Measurements from ENCODE around the gene SLC27A3. TPM values are rescaled to one million over a fixed set of nuclear protein-coding genes. Genes with fewer than 3 reads are reported as not detected.

SLC27A3 gene
- polyA plus RNA-seq, 1 donor from 2014 or later, result 30.6 TPM

DNA sequence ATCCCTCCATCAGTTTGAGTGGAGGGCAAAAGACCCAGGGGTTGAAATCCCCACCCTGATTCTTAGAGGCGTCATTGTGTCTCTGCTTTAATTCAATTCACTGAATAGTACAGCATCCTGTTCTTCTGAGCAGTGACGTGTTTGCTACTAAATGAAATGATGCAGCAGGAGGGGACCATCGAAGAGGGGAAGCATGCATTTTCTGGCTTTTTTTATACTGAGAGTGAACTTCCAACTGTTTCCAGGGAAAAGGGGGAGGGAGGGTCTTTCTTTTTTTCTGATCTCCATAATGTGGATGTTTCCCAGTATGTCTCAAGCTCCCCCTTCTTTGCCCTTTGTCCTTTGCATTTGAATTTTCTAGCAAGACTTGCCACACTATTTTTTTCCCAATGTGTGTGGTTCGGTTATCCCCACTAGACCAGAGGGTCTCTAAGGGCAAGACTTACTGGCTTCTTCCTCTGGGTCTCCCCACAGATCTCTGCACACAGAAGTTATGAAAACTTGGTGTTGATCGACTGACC is 44.7 kb upstream of the SLC27A3 start:
- Histone ChIP-seq H3F3A (ENCODE audit: insufficient read depth, low read length, poor library complexity, severe bottlenecking) (no peaks in the 10 kb centered on the region), H3K9ac (ENCODE audit: low read length) (no peak overlapping the region), H3K4me3 (ENCODE audit: low read length) (peak overlapping the region; percentile 99), H3K9me2 (ENCODE audit: insufficient read depth, low read length) (no peaks in the 10 kb centered on the region), H3K27ac (ENCODE audit: low read length) (no peak overlapping the region), H3K36me3 (ENCODE audit: insufficient read depth, low read length) (no peaks in the 10 kb centered on the region), H3K79me2 (replicated peaks; ENCODE audit: insufficient read depth, low read length) (peaks cover 12% of the 10 kb centered on the region), H4K20me1 (ENCODE audit: insufficient read depth) (no peaks in the 10 kb centered on the region), H2AFZ (ENCODE audit: low read depth, low read length) (no peak overlapping the region), H3K9me3 (ENCODE audit: low read length) (no peaks in the 10 kb centered on the region), H3K4me2 (ENCODE audit: low read length) (peak overlapping the region; percentile 33), H3K27me3 (ENCODE audit: insufficient read depth, low read depth, low read length) (no peaks in the 10 kb centered on the region)
- no peak for TF ChIP-seq TAF1 (IDR thresholded peaks at IDR 0.05; ENCODE audit: low read depth)
- TF ChIP-seq EP300 (conservative IDR thresholded peaks at IDR 0.05; ENCODE audit: poor library complexity, severe bottlenecking), result no peak
- TF ChIP-seq, protein P1, sequence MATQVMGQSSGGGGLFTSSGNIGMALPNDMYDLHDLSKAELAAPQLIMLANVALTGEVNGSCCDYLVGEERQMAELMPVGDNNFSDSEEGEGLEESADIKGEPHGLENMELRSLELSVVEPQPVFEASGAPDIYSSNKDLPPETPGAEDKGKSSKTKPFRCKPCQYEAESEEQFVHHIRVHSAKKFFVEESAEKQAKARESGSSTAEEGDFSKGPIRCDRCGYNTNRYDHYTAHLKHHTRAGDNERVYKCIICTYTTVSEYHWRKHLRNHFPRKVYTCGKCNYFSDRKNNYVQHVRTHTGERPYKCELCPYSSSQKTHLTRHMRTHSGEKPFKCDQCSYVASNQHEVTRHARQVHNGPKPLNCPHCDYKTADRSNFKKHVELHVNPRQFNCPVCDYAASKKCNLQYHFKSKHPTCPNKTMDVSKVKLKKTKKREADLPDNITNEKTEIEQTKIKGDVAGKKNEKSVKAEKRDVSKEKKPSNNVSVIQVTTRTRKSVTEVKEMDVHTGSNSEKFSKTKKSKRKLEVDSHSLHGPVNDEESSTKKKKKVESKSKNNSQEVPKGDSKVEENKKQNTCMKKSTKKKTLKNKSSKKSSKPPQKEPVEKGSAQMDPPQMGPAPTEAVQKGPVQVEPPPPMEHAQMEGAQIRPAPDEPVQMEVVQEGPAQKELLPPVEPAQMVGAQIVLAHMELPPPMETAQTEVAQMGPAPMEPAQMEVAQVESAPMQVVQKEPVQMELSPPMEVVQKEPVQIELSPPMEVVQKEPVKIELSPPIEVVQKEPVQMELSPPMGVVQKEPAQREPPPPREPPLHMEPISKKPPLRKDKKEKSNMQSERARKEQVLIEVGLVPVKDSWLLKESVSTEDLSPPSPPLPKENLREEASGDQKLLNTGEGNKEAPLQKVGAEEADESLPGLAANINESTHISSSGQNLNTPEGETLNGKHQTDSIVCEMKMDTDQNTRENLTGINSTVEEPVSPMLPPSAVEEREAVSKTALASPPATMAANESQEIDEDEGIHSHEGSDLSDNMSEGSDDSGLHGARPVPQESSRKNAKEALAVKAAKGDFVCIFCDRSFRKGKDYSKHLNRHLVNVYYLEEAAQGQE (IDR thresholded peaks at IDR 0.05; ENCODE audit: borderline replicate concordance), result no peak
- TF ChIP-seq MXI1 (conservative IDR thresholded peaks at IDR 0.05; ENCODE audit: poor library complexity, severe bottlenecking), result no peak
- no peak for TF ChIP-seq SMC3 (conservative IDR thresholded peaks at IDR 0.05; ENCODE audit: poor library complexity)
- TF ChIP-seq, protein P2, sequence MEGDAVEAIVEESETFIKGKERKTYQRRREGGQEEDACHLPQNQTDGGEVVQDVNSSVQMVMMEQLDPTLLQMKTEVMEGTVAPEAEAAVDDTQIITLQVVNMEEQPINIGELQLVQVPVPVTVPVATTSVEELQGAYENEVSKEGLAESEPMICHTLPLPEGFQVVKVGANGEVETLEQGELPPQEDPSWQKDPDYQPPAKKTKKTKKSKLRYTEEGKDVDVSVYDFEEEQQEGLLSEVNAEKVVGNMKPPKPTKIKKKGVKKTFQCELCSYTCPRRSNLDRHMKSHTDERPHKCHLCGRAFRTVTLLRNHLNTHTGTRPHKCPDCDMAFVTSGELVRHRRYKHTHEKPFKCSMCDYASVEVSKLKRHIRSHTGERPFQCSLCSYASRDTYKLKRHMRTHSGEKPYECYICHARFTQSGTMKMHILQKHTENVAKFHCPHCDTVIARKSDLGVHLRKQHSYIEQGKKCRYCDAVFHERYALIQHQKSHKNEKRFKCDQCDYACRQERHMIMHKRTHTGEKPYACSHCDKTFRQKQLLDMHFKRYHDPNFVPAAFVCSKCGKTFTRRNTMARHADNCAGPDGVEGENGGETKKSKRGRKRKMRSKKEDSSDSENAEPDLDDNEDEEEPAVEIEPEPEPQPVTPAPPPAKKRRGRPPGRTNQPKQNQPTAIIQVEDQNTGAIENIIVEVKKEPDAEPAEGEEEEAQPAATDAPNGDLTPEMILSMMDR (IDR thresholded peaks at IDR 0.05; ENCODE audit: poor library complexity, severe bottlenecking), result no peak

DNA sequence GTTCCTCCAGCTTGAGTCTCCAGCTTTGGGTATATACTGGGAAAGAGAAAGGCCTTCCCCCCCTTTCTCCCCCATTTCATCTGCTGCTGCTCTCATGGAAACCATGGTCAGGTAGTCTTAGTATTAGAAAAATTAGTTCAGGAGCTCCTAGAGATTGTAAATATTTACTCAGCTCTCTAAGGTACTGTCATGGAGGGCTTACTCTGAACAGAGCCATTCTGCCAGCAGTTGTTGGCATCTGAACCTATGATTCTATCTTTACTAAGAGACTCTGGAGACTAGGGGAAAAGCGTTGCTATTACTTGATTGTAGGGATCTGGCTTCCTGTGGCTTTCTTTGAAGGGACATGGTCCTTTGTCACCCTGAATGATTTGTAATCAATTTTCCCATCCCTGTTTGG is 41.2 kb upstream of the SLC27A3 start:
- TF ChIP-seq SMC3 (conservative IDR thresholded peaks at IDR 0.05; ENCODE audit: poor library complexity), result no peak
- no peak for TF ChIP-seq POLR2AphosphoS5 (IDR thresholded peaks at IDR 0.05)
- no peak for TF ChIP-seq TAF1 (IDR thresholded peaks at IDR 0.05; ENCODE audit: low read depth)
- no peak for TF ChIP-seq MXI1 (conservative IDR thresholded peaks at IDR 0.05; ENCODE audit: poor library complexity, severe bottlenecking)
- TF ChIP-seq EZH2 (IDR thresholded peaks at IDR 0.05; ENCODE audit: borderline replicate concordance, insufficient read depth, low read length, poor library complexity, severe bottlenecking), result no peak
- TF ChIP-seq EP300 (conservative IDR thresholded peaks at IDR 0.05; ENCODE audit: poor library complexity, severe bottlenecking), result no peak
- TF ChIP-seq, protein P2 (IDR thresholded peaks at IDR 0.05; ENCODE audit: poor library complexity, severe bottlenecking), result no peak
- no peak for TF ChIP-seq RAD21 (conservative IDR thresholded peaks at IDR 0.05)
- TF ChIP-seq, protein P1 (IDR thresholded peaks at IDR 0.05; ENCODE audit: borderline replicate concordance), result no peak
- H3K27ac ChIP-seq (ENCODE audit: low read length), result no peak overlapping the region

More for the DNA sequence above, 41.2 kb upstream of the SLC27A3 start:
- H3K4me3 ChIP-seq (ENCODE audit: low read length), result no peak overlapping the region
- H3K79me2 ChIP-seq (replicated peaks; ENCODE audit: insufficient read depth, low read length), result peaks cover 5% of the 10 kb centered on the region
- H2AFZ ChIP-seq (ENCODE audit: low read depth, low read length), result no peak overlapping the region
- no peaks in the 10 kb centered on the region for H3F3A ChIP-seq (ENCODE audit: insufficient read depth, low read length, poor library complexity, severe bottlenecking)
- no peaks in the 10 kb centered on the region for H3K36me3 ChIP-seq (ENCODE audit: insufficient read depth, low read length)
- no peaks in the 10 kb centered on the region for H3K27me3 ChIP-seq (ENCODE audit: insufficient read depth, low read depth, low read length)
- H3K4me2 ChIP-seq (ENCODE audit: low read length), result no peak overlapping the region
- H3K9ac ChIP-seq (ENCODE audit: low read length), result no peak overlapping the region
- no peaks in the 10 kb centered on the region for H3K9me2 ChIP-seq (ENCODE audit: insufficient read depth, low read length)
- no peaks in the 10 kb centered on the region for H4K20me1 ChIP-seq (ENCODE audit: insufficient read depth)
- no peaks in the 10 kb centered on the region for H3K9me3 ChIP-seq (ENCODE audit: low read length)

All from neural cell (in vitro differentiated cells).